ENCODE data around the gene SESTD1. TPM values are rescaled to one million over a fixed set of nuclear protein-coding genes. Genes with fewer than 3 reads are reported as not detected.

The SESTD1 gene
- total RNA-seq, 2 experiments from 2014 or later: 8.7 to 10.2 TPM

DNA sequence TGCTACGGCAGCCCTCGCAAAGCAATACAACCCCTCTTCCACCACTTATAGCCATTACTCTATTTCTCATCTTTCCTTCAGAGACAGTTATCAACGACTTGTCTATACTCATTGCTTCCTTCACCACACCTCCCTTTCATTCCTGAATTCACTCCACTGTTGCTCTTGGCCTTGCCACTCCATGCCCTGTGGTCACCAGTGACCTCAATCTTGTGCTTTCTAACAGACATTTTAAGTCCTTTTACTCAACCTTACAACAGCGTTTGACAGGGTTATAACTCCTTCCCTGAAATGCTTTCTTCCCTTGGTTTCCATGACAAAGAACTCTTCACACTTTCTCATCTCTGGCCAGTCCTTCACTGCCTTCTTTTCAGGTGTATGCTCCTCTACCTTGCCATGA is 124.1 kb downstream of the SESTD1 start:
- Mint-ChIP-seq H3K4me3 (no peak overlapping the region), H3K4me1 (ENCODE audit: low read depth) (no peaks in the 10 kb centered on the region), H3K36me3 (ENCODE audit: low read depth) (no peaks in the 10 kb centered on the region), H3K9me3 (no peaks in the 10 kb centered on the region), H3K27me3 (no peaks in the 10 kb centered on the region), H3K27ac (no peak overlapping the region)
- no peaks in the 10 kb centered on the region for H3K4me1 ChIP-seq (ENCODE audit: insufficient read depth, low read length)
- ATAC-seq (ENCODE audit: poor library complexity): no peak
- H3K36me3 ChIP-seq (ENCODE audit: insufficient read depth, low read length): no peaks in the 10 kb centered on the region
- CTCF ChIA-PET: no interaction called here
- no peaks in the 10 kb centered on the region for H3K9me3 ChIP-seq (ENCODE audit: control insufficient read depth in 1 of 2, insufficient read depth in 1 of 2, low read length in 2 of 2)
- no peak overlapping the region for H3K4me3 ChIP-seq (ENCODE audit: low read length)
- intact Hi-C loops (cut with DNase I, micrococcal nuclease): no loop called here
- TF ChIP-seq, protein P1, sequence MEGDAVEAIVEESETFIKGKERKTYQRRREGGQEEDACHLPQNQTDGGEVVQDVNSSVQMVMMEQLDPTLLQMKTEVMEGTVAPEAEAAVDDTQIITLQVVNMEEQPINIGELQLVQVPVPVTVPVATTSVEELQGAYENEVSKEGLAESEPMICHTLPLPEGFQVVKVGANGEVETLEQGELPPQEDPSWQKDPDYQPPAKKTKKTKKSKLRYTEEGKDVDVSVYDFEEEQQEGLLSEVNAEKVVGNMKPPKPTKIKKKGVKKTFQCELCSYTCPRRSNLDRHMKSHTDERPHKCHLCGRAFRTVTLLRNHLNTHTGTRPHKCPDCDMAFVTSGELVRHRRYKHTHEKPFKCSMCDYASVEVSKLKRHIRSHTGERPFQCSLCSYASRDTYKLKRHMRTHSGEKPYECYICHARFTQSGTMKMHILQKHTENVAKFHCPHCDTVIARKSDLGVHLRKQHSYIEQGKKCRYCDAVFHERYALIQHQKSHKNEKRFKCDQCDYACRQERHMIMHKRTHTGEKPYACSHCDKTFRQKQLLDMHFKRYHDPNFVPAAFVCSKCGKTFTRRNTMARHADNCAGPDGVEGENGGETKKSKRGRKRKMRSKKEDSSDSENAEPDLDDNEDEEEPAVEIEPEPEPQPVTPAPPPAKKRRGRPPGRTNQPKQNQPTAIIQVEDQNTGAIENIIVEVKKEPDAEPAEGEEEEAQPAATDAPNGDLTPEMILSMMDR (IDR thresholded peaks at IDR 0.05): no peak
- H3K27me3 ChIP-seq (ENCODE audit: control insufficient read depth in 1 of 2, insufficient read depth in 2 of 2, low read length in 2 of 2): no peaks in the 10 kb centered on the region
- POLR2A ChIA-PET: no interaction called here
- no peak for DNase-seq
- H3K27ac ChIP-seq (ENCODE audit: low read depth in 1 of 2, low read length in 2 of 2): no peak overlapping the region

GRCh38 chr2:179139506-179139905 is 125.1 kb downstream of the SESTD1 start:
- no peaks in the 10 kb centered on the region for H3K9me3 Mint-ChIP-seq
- H3K36me3 Mint-ChIP-seq (ENCODE audit: low read depth): no peaks in the 10 kb centered on the region
- Histone ChIP-seq H3K4me1 (ENCODE audit: insufficient read depth, low read length) (no peaks in the 10 kb centered on the region), H3K36me3 (ENCODE audit: insufficient read depth, low read length) (no peaks in the 10 kb centered on the region), H3K4me3 (ENCODE audit: low read length) (no peak overlapping the region), H3K9me3 (ENCODE audit: control insufficient read depth in 1 of 2, insufficient read depth in 1 of 2, low read length in 2 of 2) (no peaks in the 10 kb centered on the region), H3K27me3 (ENCODE audit: control insufficient read depth in 1 of 2, insufficient read depth in 2 of 2, low read length in 2 of 2) (no peaks in the 10 kb centered on the region), H3K27ac (ENCODE audit: low read depth in 1 of 2, low read length in 2 of 2) (no peak overlapping the region)
- TF ChIP-seq, protein P1 (IDR thresholded peaks at IDR 0.05): no peak
- DNase-seq (peak in 1 of 14 experiments; percentile 8), ATAC-seq (ENCODE audit: poor library complexity) (no peak)
- ChIA-PET POLR2A (no interaction called here), CTCF (no interaction called here)
- H3K27ac Mint-ChIP-seq: no peak overlapping the region
- H3K27me3 Mint-ChIP-seq: no peaks in the 10 kb centered on the region
- no peak overlapping the region for H3K4me3 Mint-ChIP-seq
- no peaks in the 10 kb centered on the region for H3K4me1 Mint-ChIP-seq (ENCODE audit: low read depth)
- intact Hi-C loops (cut with DNase I, micrococcal nuclease): no loop called here

DNA sequence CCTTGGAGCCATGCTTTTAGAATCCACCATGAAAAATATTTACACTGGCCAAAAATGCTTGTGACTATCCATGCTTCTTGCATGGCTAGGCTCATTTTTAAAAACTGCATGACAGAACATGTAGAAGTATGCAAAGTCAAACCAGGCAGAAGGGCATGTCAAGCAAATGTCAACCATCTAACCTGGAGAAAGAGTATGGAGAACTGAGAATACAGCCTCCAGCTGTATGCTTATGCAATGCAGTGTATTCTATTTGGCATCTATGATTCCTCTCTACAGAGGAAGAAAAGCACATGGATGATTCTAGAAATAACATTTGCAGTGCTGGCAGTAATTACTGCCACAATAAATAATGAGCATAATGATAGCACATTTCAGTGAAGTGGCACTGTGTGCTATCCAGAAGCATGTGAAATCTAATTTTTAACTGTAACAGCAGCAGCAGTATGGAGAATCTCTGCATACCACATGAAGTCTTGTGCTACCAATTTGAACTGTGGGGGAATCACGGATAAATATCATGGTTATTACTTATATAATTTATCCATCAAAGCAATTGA is 127.4 kb downstream of the SESTD1 start:
- DNase-seq: no peak
- H3K4me1 Mint-ChIP-seq (ENCODE audit: low read depth): no peaks in the 10 kb centered on the region
- no peaks in the 10 kb centered on the region for H3K36me3 ChIP-seq (ENCODE audit: insufficient read depth, low read length)
- H3K27ac ChIP-seq (ENCODE audit: low read depth in 1 of 2, low read length in 2 of 2): no peak overlapping the region
- no peak overlapping the region for H3K4me3 Mint-ChIP-seq
- ChIA-PET POLR2A (no interaction called here), CTCF (no interaction called here)
- intact Hi-C loops (cut with DNase I, micrococcal nuclease): no loop called here
- H3K27me3 ChIP-seq (ENCODE audit: control insufficient read depth in 1 of 2, insufficient read depth in 2 of 2, low read length in 2 of 2): no peaks in the 10 kb centered on the region
- no peak overlapping the region for H3K27ac Mint-ChIP-seq
- H3K36me3 Mint-ChIP-seq (ENCODE audit: low read depth): no peaks in the 10 kb centered on the region
- H3K9me3 ChIP-seq (ENCODE audit: control insufficient read depth in 1 of 2, insufficient read depth in 1 of 2, low read length in 2 of 2): no peaks in the 10 kb centered on the region
- no peaks in the 10 kb centered on the region for H3K27me3 Mint-ChIP-seq
- no peaks in the 10 kb centered on the region for H3K9me3 Mint-ChIP-seq
- ATAC-seq (ENCODE audit: poor library complexity): no peak
- H3K4me1 ChIP-seq (ENCODE audit: insufficient read depth, low read length): no peaks in the 10 kb centered on the region
- no peak overlapping the region for H3K4me3 ChIP-seq (ENCODE audit: low read length)
- TF ChIP-seq, protein P1 (IDR thresholded peaks at IDR 0.05): no peak

Data from CD4-positive, alpha-beta T cell (primary cell).